22Rv1 (cell line): ENCODE results near the gene TSPAN18.

Experiments
- CTCF ChIP-seq: fragments of 450-650 bp; IDR thresholded peaks from 2 replicates; pipeline ENCODE4 v1.5.1; 2017; ENCODE audit warnings: mild to moderate bottlenecking
- ZFX ChIP-seq: fragments of 450-650 bp; IDR thresholded peaks from 2 replicates; pipeline ENCODE4 v1.6.1; 2017; ENCODE audit warnings: antibody characterized with exemption, borderline replicate concordance

- no peak for TF ChIP-seq CTCF
- TF ChIP-seq ZFX = no peak
These were observed 33.7 kb downstream of the TSPAN18 start for GRCh38 chr11:44760477-44760872.
